SK-N-MC (cell line): ENCODE measurements around the gene TTC22.

Experiments used
- EZH2 ChIP-seq: fragments of 200-600 bp; sonication (generic); IDR thresholded peaks from one replicate; pipeline ENCODE4 v1.6.1; 2017; ENCODE audit warnings: antibody characterized with exemption
- FOXP2 ChIP-seq: optimal IDR thresholded peaks from 2 replicates; pipeline ENCODE3; 2011; ENCODE audit warnings: mild to moderate bottlenecking, moderate library complexity; ENCODE audit not compliant: insufficient read depth; ENCODE audit errors: extremely low read length, control extremely low read depth

- TF ChIP-seq FOXP2 (no peak), EZH2 (no peak)
These were observed 10.9 kb upstream of the TTC22 start for GRCh38 chr1:54811739-54812655.
